Smooth muscle cell of trachea (primary cell): ENCODE results near the gene ORC6. TPM values are rescaled to one million over a fixed set of nuclear protein-coding genes. Genes with fewer than 3 reads are reported as not detected.

Source experiments
- total RNA-seq: library from RNA; depleted of rRNA; stranded (reverse); fragments of >200 nt; gene quantifications from 2 replicates; pipeline ENCODE4 v1.2.1, GENCODE V29; 2014

Gene ORC6
- 1.7 and 12.1 TPM in 2 replicates for total RNA-seq

GRCh38 chr16:46689365-46690280, at the start of gene ORC6:
Gene ORC6 (plus strand): TSS chr16:46689659. CDS start chr16:46689706, 47 bp downstream.

GRCh38 chr16:46688654-46689364, 650 bp upstream of the ORC6 start, which contains the start of gene VPS35:
Gene VPS35 (minus strand): TSS chr16:46689178. CDS start chr16:46689133, 45 bp downstream.

Other genes with a start within 250 kb of the ORC6 start
- 2.0 and 41.3 TPM in 2 replicates for gene SHCBP1, start 68.3 kb upstream of the ORC6 start, total RNA-seq
- gene VPS35, start 481 bp upstream of the ORC6 start, total RNA-seq = 152 and 198 TPM in 2 replicates
- gene MYLK3, start 58.7 kb downstream of the ORC6 start, total RNA-seq = 0.15 and 0.17 TPM in 2 replicates
- 6.3 and 7.1 TPM in 2 replicates for gene C16orf87, start 141.5 kb downstream of the ORC6 start, total RNA-seq
- gene GPT2, start 194.7 kb downstream of the ORC6 start, total RNA-seq = 8.3 and 21.0 TPM in 2 replicates